K562 (cell line): Measurements from ENCODE around the gene ATRN. TPM values are rescaled to one million over a fixed set of nuclear protein-coding genes. Genes with fewer than 3 reads are reported as not detected.

Source experiments
- ATAC-seq: fragments of 200-7000 bp; cut with Tn5 transposase; 3 replicates; pipeline ENCODE4 v1.9.1; 2020; ENCODE audit warnings: moderate library complexity
- BruUV-seq: library from RNA; stranded (reverse); fragments of 400-500 nt; replicated peaks from 2 replicates; lab custom pipeline; 2021; lab: Mats Ljungman, UMichigan
- CTCF ChIA-PET: fragments of 300-600 bp; formaldehyde crosslinking; extraction: SDS; loops from one replicate; lab custom pipeline; 2021; ENCODE audit warnings: low intra/inter-chr PET ratio; lab: Yijun Ruan, JAX
- POLR2A ChIA-PET: fragments of 300-600, 350-650 bp; sonication (Branson Sonifier 250); formaldehyde crosslinking; extraction: SDS; loops from one replicate; lab custom pipeline; 2021; ENCODE audit warnings: antibody characterized with exemption, inconsistent platforms; lab: Yijun Ruan, JAX
- DNase-seq, 4 experiments: peaks; one replicate each; pipeline versions ENCODE4 v3.0.0 to v3.0.0-alpha.2; 2011 to 2018; ENCODE audit warnings: low spot score in 3 of 4, mixed read lengths in 3 of 4; ENCODE audit errors: extremely low read depth in 1 of 4
- FAIRE-seq: peaks from 2 replicates; lab custom pipeline; 2011; peaks lifted over from hg19 to GRCh38; lab: Jason Lieb, UNC
- H2AFZ ChIP-seq: 2 replicates; pipeline ENCODE4 v1.6.0; 2011; ENCODE audit warnings: low read depth, low read length, control low read depth, inconsistent platforms
- H3K27ac ChIP-seq: fragments of 200-600 bp; 3 replicates; pipeline ENCODE4 v1.8.0; 2011; ENCODE audit warnings: low read depth, mild to moderate bottlenecking, control low read depth, inconsistent platforms, low read length, moderate library complexity, mixed read lengths; ENCODE audit errors: extremely low read depth
- H3K27me3 ChIP-seq, 2 experiments: fragments of 300-600 bp in 1 of 2; 2 replicates in 1 of 2; 3 replicates in 1 of 2; pipeline versions ENCODE4 v1.6.0 to v1.8.0; 2011; ENCODE audit warnings: inconsistent platforms in 2 of 2, low read length in 2 of 2, mild to moderate bottlenecking in 1 of 2, mixed read lengths in 1 of 2, moderate library complexity in 1 of 2; ENCODE audit not compliant: control insufficient read depth in 2 of 2, insufficient read depth in 2 of 2
- H3K36me3 ChIP-seq: fragments of 300-600 bp; 3 replicates; pipeline ENCODE4 v1.8.0; 2011; ENCODE audit warnings: mild to moderate bottlenecking, low read length, inconsistent platforms; ENCODE audit not compliant: control insufficient read depth, insufficient read depth
- H3K4me1 ChIP-seq, 2 experiments: fragments of 200-600 bp in 1 of 2; replicated peaks in 1 of 2; 2 replicates in 1 of 2; 3 replicates in 1 of 2; pipeline versions ENCODE4 v1.5.1 to v1.8.0; 2011; ENCODE audit warnings: inconsistent platforms in 2 of 2, low read length in 2 of 2, mild to moderate bottlenecking in 1 of 2, mixed read lengths in 1 of 2, moderate library complexity in 1 of 2; ENCODE audit not compliant: control insufficient read depth in 2 of 2, insufficient read depth in 2 of 2
- H3K4me2 ChIP-seq: 2 replicates; pipeline ENCODE4 v1.6.1; 2011; ENCODE audit warnings: low read length, control low read depth, inconsistent platforms, mixed read lengths; ENCODE audit not compliant: insufficient read depth
- H3K4me3 ChIP-seq: fragments of 200-600 bp; sonication (generic), shearing (Covaris generic); 2 replicates; pipeline ENCODE4 v1.5.1; 2016; ENCODE audit warnings: control low read depth, inconsistent platforms
- H3K79me2 ChIP-seq: fragments of 200-600 bp; 3 replicates; pipeline ENCODE4 v1.8.0; 2011; ENCODE audit warnings: low read length, inconsistent platforms; ENCODE audit not compliant: control insufficient read depth, insufficient read depth
- H3K9ac ChIP-seq, 2 experiments: 2 replicates each; pipeline versions ENCODE4 v1.6.0 to v1.6.1; 2011; ENCODE audit warnings: low read depth in 2 of 2, low read length in 2 of 2, control low read depth in 1 of 2, inconsistent platforms in 1 of 2, mild to moderate bottlenecking in 1 of 2, mixed read lengths in 1 of 2; ENCODE audit not compliant: insufficient read depth in 1 of 2
- H3K9me1 ChIP-seq: one replicate; pipeline ENCODE4 v1.6.0; 2011; ENCODE audit warnings: inconsistent platforms, mild to moderate bottlenecking, low read length, moderate library complexity; ENCODE audit not compliant: control insufficient read depth, insufficient read depth
- H3K9me3 ChIP-seq: replicated peaks from 2 replicates; pipeline ENCODE4 v1.5.1; 2011; ENCODE audit warnings: low read depth, low read length, inconsistent platforms; ENCODE audit not compliant: control insufficient read depth, insufficient read depth
- H4K20me1 ChIP-seq: replicated peaks from 2 replicates; pipeline ENCODE4 v1.6.1; 2011; ENCODE audit warnings: low read length, inconsistent platforms, mixed read lengths; ENCODE audit not compliant: control insufficient read depth, insufficient read depth
- ARID2 ChIP-seq: fragments of 450-650 bp; IDR thresholded peaks from 2 replicates; pipeline ENCODE4 v1.6.1; 2017; ENCODE audit warnings: antibody characterized with exemption, mild to moderate bottlenecking
- BMI1 ChIP-seq: fragments of 150-350 bp; IDR thresholded peaks from 2 replicates; pipeline ENCODE4 v1.6.1; 2014; ENCODE audit warnings: low read length
- CBX2 ChIP-seq: fragments of 200-600 bp; sonication (generic); IDR thresholded peaks from one replicate; pipeline ENCODE4 v1.6.1; 2012; ENCODE audit warnings: mild to moderate bottlenecking, low read length, inconsistent platforms; ENCODE audit not compliant: insufficient read depth, poor library complexity, severe bottlenecking
- CEBPB ChIP-seq: fragments of 450-650 bp; IDR thresholded peaks from 2 replicates; pipeline ENCODE4 v1.6.1; 2016; ENCODE audit warnings: missing genetic modification characterization, missing compliant biosample characterization
- FIP1L1 ChIP-seq: fragments of 200-400 bp; formaldehyde crosslinking; IDR thresholded peaks from 2 replicates; pipeline ENCODE4 v1.6.1; 2018; ENCODE audit warnings: mild to moderate bottlenecking, low read depth, low read length; ENCODE audit not compliant: poor library complexity, severe bottlenecking
- ZNF76 ChIP-seq: fragments of 250-450 bp; sonication (Bioruptor Pico); IDR thresholded peaks from 2 replicates; pipeline ENCODE4 v1.4.0; 2020; ENCODE audit warnings: mild to moderate bottlenecking, moderate library complexity, borderline replicate concordance
- WGBS: fragments of 100-300 bp; shearing (Covaris generic); methylation state at CpG from one replicate; pipeline ENCODE4 v1.1.6; 2016; ENCODE audit warnings: low coverage, mixed read lengths; ENCODE audit not compliant: insufficient coverage; ENCODE audit errors: missing lambda C conversion rate; 5-methylcytosine and 5-hydroxymethylcytosine counted together
- in situ Hi-C: fragments of 300-500 bp; cut with MboI; formaldehyde crosslinking; loops from 4 replicates; pipeline ENCODE4 v1.15.0; 2018; ENCODE audit warnings: inconsistent platforms, mixed read lengths
- intact Hi-C: fragments of 100-400 bp; cut with micrococcal nuclease; formaldehyde crosslinking; loops from 2 replicates; pipeline ENCODE4 v1.14.2; 2022
- polyA plus RNA-seq, 8 experiments: library from polyadenylated mRNA; depleted of rRNA in 4 of 8; stranded (reverse) in 5 of 8; unstranded in 3 of 8; fragments of >200 nt; fragmentation: Nextera tagmentation in 2 of 8; fragmentation: Illumina TruSeq in 1 of 8; extraction: Ambion mirVana in 2 of 8; extraction: Trizol in 1 of 8; gene quantifications; 2 replicates each; pipeline versions ENCODE4 v1.2.1 to v1.2.3, GENCODE V29; 2011 to 2014; ENCODE audit warnings: inconsistent platforms in 1 of 8, missing spikeins in 1 of 8
- total RNA-seq, 7 experiments: library from RNA; depleted of rRNA in 6 of 7; stranded (reverse); fragments of >200 nt in 6 of 7; fragmentation: Illumina TruSeq in 2 of 7; extraction: Trizol in 2 of 7; gene quantifications; 2 replicates each; pipeline versions ENCODE4 v1.2.1 to v1.2.3, GENCODE V29; 2011 to 2021; ENCODE audit warnings: low replicate concordance in 1 of 7
- TF ChIP-seq, protein P1 (sequence below): sonication (generic); formaldehyde crosslinking; IDR thresholded peaks from 2 replicates; pipeline ENCODE4 v1.8.0; 2022; ENCODE audit warnings: mild to moderate bottlenecking, missing genetic modification reagents
- TF ChIP-seq, protein P2 (sequence below): fragments of 450-650 bp; IDR thresholded peaks from 2 replicates; pipeline ENCODE4 v1.6.1; 2016; ENCODE audit warnings: low read depth
- TF ChIP-seq, protein P3 (sequence below): fragments of 450-650 bp; formaldehyde crosslinking; conservative IDR thresholded peaks from 2 replicates; pipeline ENCODE4 v1.4.0; 2022; ENCODE audit warnings: mild to moderate bottlenecking, missing genetic modification characterization

Gene ATRN
- total and polyA plus RNA-seq, 9 of the 15 experiments (the other 6 are each of a cell fraction or from before 2014, with no cell fraction given) = 0.69 to 16.5 (median 7.6) TPM

DNA sequence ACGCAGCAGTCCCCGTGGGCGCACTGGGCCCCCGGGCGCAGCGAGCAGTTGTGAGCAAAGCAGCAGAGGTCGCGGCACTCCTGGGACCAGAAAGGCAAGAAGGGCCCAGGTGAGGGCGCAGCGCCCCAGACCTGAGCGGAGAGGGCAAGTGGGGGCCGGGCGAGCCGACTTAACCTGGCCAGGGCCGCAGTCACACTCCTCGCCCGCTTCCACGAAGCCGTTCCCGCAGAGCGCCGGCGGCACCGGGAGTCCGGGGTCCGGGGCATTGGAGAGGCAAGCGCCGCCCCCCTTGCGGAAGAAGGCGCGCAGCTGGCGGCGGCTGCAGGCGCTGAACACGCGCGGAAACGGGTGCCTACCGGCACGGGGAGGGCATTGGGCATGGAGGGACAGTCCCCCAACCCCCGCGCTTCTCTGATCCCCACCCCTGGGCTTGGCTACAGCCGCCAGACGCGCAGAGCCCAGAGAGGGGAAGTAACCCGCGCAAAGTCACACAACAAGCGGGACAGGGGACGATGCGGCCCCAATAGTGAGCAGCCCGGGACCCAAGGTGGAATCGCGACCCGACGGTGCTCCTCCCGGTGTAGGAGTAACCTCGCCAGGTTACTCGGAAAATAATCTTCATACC, 201.8 kb downstream of the ATRN start:
- WGBS = 23% methylated on average over 13 of the region's 58 CpGs
- FAIRE-seq (no peak), DNase-seq (no peak), ATAC-seq (no peak)
- no peak overlapping the region for H3K9ac ChIP-seq
- no peaks in the 10 kb centered on the region for H3K9me1 ChIP-seq
- BruUV-seq = no TSS peak
- peaks cover 2 to 44% of the 10 kb centered on the region in 2 experiments; a peak in 3 of 5 replicates for H3K27me3 ChIP-seq
- H3K27ac ChIP-seq = no peak overlapping the region
- intact Hi-C loops (loop anchor here (10.0 kb wide), 1 partner anchor 112 kb away; the partner anchor contains the start of genes CENPB and SPEF1), in situ Hi-C loops (no loop called here)
- CTCF ChIA-PET = no interaction called here
- H4K20me1 ChIP-seq = 0 out of 2 replicates have a peak, but pooled peaks cover 6% of the 10 kb centered on the region
- H2AFZ ChIP-seq = no peak overlapping the region
- H3K79me2 ChIP-seq = no peaks in the 10 kb centered on the region
- no peaks in the 10 kb centered on the region for H3K36me3 ChIP-seq
- no peak overlapping the region for H3K4me3 ChIP-seq
- no peaks in the 10 kb centered on the region for H3K9me3 ChIP-seq
- peaks cover 0 to 30% of the 10 kb centered on the region in 2 experiments; a peak in 2 of 5 replicates for H3K4me1 ChIP-seq
- POLR2A ChIA-PET = interaction anchor here (0.6 kb wide), 1 partner anchor 40 kb away, joined by 3 read pairs; the partner anchor contains the start of gene SIGLEC1
- H3K4me2 ChIP-seq = no peak overlapping the region
- TF ChIP-seq ZNF76 (CRISPR knock-in tag) (no peak), ARID2 (no peak), CBX2 (no peak), CEBPB (no peak), BMI1 (no peak), FIP1L1 (no peak)
- TF ChIP-seq, protein P1, sequence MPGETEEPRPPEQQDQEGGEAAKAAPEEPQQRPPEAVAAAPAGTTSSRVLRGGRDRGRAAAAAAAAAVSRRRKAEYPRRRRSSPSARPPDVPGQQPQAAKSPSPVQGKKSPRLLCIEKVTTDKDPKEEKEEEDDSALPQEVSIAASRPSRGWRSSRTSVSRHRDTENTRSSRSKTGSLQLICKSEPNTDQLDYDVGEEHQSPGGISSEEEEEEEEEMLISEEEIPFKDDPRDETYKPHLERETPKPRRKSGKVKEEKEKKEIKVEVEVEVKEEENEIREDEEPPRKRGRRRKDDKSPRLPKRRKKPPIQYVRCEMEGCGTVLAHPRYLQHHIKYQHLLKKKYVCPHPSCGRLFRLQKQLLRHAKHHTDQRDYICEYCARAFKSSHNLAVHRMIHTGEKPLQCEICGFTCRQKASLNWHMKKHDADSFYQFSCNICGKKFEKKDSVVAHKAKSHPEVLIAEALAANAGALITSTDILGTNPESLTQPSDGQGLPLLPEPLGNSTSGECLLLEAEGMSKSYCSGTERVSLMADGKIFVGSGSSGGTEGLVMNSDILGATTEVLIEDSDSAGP (CRISPR knock-in tag) = no peak
- TF ChIP-seq, protein P2, sequence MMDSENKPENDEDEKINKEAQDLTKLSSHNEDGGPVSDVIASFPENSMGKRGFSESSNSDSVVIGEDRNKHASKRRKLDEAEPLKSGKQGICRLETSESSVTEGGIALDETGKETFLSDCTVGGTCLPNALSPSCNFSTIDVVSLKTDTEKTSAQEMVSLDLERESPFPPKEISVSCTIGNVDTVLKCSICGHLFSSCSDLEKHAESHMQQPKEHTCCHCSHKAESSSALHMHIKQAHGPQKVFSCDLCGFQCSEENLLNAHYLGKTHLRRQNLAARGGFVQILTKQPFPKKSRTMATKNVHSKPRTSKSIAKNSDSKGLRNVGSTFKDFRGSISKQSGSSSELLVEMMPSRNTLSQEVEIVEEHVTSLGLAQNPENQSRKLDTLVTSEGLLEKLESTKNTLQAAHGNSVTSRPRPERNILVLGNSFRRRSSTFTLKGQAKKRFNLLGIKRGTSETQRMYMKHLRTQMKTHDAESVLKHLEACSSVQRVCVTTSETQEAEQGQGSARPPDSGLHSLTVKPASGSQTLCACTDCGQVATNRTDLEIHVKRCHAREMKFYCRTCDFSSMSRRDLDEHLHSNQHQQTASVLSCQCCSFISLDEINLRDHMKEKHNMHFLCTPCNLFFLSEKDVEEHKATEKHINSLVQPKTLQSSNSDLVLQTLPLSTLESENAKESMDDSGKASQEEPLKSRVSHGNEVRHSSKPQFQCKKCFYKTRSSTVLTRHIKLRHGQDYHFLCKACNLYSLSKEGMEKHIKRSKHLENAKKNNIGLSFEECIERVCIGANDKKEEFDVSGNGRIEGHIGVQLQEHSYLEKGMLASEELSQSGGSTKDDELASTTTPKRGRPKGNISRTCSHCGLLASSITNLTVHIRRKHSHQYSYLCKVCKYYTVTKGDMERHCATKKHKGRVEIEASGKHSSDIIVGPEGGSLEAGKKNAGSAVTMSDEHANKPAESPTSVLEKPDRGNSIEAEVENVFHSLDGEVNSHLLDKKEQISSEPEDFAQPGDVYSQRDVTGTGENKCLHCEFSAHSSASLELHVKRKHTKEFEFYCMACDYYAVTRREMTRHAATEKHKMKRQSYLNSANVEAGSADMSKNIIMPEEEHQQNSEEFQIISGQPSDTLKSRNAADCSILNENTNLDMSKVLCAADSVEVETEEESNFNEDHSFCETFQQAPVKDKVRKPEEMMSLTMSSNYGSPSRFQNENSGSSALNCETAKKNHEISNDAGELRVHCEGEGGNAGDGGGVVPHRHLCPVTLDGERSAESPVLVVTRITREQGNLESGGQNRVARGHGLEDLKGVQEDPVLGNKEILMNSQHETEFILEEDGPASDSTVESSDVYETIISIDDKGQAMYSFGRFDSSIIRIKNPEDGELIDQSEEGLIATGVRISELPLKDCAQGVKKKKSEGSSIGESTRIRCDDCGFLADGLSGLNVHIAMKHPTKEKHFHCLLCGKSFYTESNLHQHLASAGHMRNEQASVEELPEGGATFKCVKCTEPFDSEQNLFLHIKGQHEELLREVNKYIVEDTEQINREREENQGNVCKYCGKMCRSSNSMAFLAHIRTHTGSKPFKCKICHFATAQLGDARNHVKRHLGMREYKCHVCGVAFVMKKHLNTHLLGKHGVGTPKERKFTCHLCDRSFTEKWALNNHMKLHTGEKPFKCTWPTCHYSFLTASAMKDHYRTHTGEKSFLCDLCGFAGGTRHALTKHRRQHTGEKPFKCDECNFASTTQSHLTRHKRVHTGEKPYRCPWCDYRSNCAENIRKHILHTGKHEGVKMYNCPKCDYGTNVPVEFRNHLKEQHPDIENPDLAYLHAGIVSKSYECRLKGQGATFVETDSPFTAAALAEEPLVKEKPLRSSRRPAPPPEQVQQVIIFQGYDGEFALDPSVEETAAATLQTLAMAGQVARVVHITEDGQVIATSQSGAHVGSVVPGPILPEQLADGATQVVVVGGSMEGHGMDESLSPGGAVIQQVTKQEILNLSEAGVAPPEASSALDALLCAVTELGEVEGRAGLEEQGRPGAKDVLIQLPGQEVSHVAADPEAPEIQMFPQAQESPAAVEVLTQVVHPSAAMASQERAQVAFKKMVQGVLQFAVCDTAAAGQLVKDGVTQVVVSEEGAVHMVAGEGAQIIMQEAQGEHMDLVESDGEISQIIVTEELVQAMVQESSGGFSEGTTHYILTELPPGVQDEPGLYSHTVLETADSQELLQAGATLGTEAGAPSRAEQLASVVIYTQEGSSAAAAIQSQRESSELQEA = no peak
- TF ChIP-seq, protein P3, sequence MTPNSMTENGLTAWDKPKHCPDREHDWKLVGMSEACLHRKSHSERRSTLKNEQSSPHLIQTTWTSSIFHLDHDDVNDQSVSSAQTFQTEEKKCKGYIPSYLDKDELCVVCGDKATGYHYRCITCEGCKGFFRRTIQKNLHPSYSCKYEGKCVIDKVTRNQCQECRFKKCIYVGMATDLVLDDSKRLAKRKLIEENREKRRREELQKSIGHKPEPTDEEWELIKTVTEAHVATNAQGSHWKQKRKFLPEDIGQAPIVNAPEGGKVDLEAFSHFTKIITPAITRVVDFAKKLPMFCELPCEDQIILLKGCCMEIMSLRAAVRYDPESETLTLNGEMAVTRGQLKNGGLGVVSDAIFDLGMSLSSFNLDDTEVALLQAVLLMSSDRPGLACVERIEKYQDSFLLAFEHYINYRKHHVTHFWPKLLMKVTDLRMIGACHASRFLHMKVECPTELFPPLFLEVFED (CRISPR knock-in tag) = no peak
